Sigmoid colon (tissue), 4 donors: ENCODE measurements around the gene ALDH3A1.

Experiments
- EP300 ChIP-seq, 4 donors: sonication (generic); formaldehyde crosslinking; IDR thresholded peaks; one replicate each; pipeline ENCODE4 v1.6.1; 2017; ENCODE audit warnings: antibody characterized with exemption in 4 of 4
- POLR2A ChIP-seq, 2 donors: fragments of 450-650 bp; IDR thresholded peaks; one replicate each; pipeline ENCODE4 v1.6.1; 2016; ENCODE audit warnings: antibody characterized with exemption in 2 of 2, mild to moderate bottlenecking in 2 of 2, moderate library complexity in 2 of 2
- POLR2AphosphoS5 ChIP-seq, 4 donors: sonication (generic); formaldehyde crosslinking; IDR thresholded peaks; one replicate each; pipeline ENCODE4 v1.6.1; 2017; ENCODE audit warnings: antibody characterized with exemption in 4 of 4
- TF ChIP-seq, protein P1 (sequence below), 4 experiments: fragments of 450-650 bp in 3 of 4; fragments of 200-600 bp in 1 of 4; IDR thresholded peaks; one replicate each; pipeline ENCODE4 v1.5.1; 2016 to 2019; ENCODE audit warnings: antibody characterized with exemption in 4 of 4, mild to moderate bottlenecking in 3 of 4, moderate library complexity in 2 of 4

DNA sequence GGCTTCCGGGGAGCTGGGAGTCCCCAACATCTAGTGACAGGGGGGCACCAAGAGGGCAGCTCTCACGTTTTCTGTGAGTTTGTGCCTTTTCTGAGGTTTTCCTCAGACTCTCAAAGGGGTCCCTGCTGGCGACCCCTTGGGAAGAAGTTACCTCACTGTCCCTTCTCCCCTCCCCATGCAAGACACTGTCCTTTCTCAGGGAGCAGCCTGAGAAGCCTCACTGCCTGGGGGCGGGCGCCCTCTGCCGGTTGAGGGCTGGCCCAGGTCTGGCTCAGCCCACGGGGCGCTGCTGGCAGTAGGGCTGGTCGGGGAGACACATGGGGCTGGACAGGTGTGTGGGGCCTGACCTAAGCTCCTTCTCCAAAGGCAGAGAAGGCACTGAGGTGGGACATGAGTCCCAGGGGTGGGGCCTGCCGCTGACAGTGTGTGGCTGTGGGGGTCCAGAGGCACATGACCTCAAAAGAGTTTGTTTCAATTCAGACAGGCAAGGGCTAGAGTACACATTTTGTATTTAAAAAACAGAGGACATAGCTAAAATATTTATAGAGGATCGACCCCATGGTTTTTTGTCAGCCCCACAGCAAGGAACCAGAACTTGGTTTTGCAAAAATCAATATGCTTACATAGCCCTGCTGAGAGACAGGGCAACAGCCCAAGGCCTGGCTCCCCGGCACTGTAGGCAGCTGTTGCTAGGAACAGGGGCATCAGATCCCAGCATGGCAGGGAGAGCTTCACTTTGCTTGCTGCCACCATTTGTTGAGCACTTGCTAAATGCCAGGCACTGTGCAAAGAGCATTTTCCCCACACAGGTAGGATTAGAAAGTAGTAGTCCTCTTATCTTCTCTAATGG, 18.5 kb upstream of the ALDH3A1 start:
- TF ChIP-seq, protein P1, sequence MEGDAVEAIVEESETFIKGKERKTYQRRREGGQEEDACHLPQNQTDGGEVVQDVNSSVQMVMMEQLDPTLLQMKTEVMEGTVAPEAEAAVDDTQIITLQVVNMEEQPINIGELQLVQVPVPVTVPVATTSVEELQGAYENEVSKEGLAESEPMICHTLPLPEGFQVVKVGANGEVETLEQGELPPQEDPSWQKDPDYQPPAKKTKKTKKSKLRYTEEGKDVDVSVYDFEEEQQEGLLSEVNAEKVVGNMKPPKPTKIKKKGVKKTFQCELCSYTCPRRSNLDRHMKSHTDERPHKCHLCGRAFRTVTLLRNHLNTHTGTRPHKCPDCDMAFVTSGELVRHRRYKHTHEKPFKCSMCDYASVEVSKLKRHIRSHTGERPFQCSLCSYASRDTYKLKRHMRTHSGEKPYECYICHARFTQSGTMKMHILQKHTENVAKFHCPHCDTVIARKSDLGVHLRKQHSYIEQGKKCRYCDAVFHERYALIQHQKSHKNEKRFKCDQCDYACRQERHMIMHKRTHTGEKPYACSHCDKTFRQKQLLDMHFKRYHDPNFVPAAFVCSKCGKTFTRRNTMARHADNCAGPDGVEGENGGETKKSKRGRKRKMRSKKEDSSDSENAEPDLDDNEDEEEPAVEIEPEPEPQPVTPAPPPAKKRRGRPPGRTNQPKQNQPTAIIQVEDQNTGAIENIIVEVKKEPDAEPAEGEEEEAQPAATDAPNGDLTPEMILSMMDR (IDR thresholded peaks at IDR 0.05) = peak; percentile 91 to 96 (median 94)
- no peak for TF ChIP-seq POLR2AphosphoS5 (IDR thresholded peaks at IDR 0.05)
- TF ChIP-seq EP300 (IDR thresholded peaks at IDR 0.05) = no peak
- TF ChIP-seq POLR2A (IDR thresholded peaks at IDR 0.05) = no peak
